Spleen (tissue), 11 donors: ENCODE data around the gene MARK3. TPM values are rescaled to one million over a fixed set of nuclear protein-coding genes. Genes with fewer than 3 reads are reported as not detected.
A peak's percentile ranks its signal among the peaks of the same experiment; 100 is the strongest.
"Not testable (repeated sequence)": the region's sequence is repeated elsewhere in the genome, so short reads cannot be mapped to it uniquely, and the experiment has no call there.

Experiments used
- DNase-seq: peaks from one replicate; pipeline ENCODE4 v3.0.0-alpha.2; 2020
- H3K27ac ChIP-seq, 8 donors: fragments of 200-600 bp; sonication (generic) in 7 of 8; 1 replicate in 4 of 8; 2 replicates in 4 of 8; pipeline versions ENCODE4 v1.5.0 to v1.8.0; 2016 to 2021; ENCODE audit warnings: inconsistent platforms in 4 of 8, mild to moderate bottlenecking in 4 of 8, moderate library complexity in 1 of 8
- H3K27me3 ChIP-seq, 7 donors: fragments of 200-600 bp; sonication (generic) in 6 of 7; replicated peaks in 1 of 7; 1 replicate in 4 of 7; 2 replicates in 3 of 7; pipeline versions ENCODE4 v1.5.0 to v1.8.0; 2016 to 2021; ENCODE audit warnings: inconsistent platforms in 3 of 7, mild to moderate bottlenecking in 1 of 7
- H3K36me3 ChIP-seq, 6 donors: fragments of 200-600 bp; sonication (generic) in 5 of 6; 1 replicate in 4 of 6; 2 replicates in 2 of 6; pipeline versions ENCODE4 v1.5.0 to v1.8.0; 2016 to 2021; ENCODE audit warnings: inconsistent platforms in 2 of 6
- H3K4me1 ChIP-seq, 6 donors: fragments of 200-600 bp; sonication (generic) in 5 of 6; 1 replicate in 3 of 6; 2 replicates in 3 of 6; pipeline versions ENCODE4 v1.5.0 to v1.8.0; 2016 to 2021; ENCODE audit warnings: inconsistent platforms in 3 of 6
- H3K4me3 ChIP-seq, 8 donors: fragments of 200-600 bp; sonication (generic) in 7 of 8; 1 replicate in 4 of 8; 2 replicates in 4 of 8; pipeline versions ENCODE4 v1.5.0 to v1.8.0; 2016 to 2021; ENCODE audit warnings: inconsistent platforms in 4 of 8, mild to moderate bottlenecking in 4 of 8, moderate library complexity in 2 of 8
- H3K9me3 ChIP-seq, 8 donors: fragments of 200-600 bp; sonication (generic) in 7 of 8; 1 replicate in 4 of 8; 2 replicates in 4 of 8; pipeline versions ENCODE4 v1.5.0 to v1.8.0; 2016 to 2021; ENCODE audit warnings: inconsistent platforms in 4 of 8
- POLR2A ChIP-seq, 3 donors: fragments of 450-650 bp; IDR thresholded peaks; one replicate each; pipeline ENCODE4 v1.5.1; 2017; ENCODE audit warnings: antibody characterized with exemption in 3 of 3, mild to moderate bottlenecking in 1 of 3
- POLR2AphosphoS5 ChIP-seq, 3 donors: sonication (generic); formaldehyde crosslinking; IDR thresholded peaks; one replicate each; pipeline ENCODE4 v1.5.1; 2017; ENCODE audit warnings: antibody characterized with exemption in 3 of 3
- WGBS, 5 donors: extraction: QIAGEN DNeasy Blood & Tissue Kit in 3 of 5; methylation state at CpG; one replicate each; pipeline versions ENCODE4 v1.1.5 to v1.1.7; 2013 to 2018; 5-methylcytosine and 5-hydroxymethylcytosine counted together
- intact Hi-C: fragments of 100-400 bp; cut with DNase I; formaldehyde crosslinking; loops from one replicate; pipeline ENCODE4 v1.15.0; 2023; ENCODE audit warnings: low total_unique reads
- polyA plus RNA-seq, 3 donors: library from polyadenylated mRNA; stranded (reverse); fragments of 200-250 nt; gene quantifications; one replicate each; pipeline ENCODE4 v1.2.1, GENCODE V29; 2013
- total RNA-seq, 7 donors: library from RNA; depleted of rRNA in 3 of 7; stranded (reverse); fragments of >200 nt in 3 of 7; fragmentation: NEBNext Ultra II Directional in 4 of 7; extraction: Animal tissue kit (Norgen Biotek cat#: 25700) in 4 of 7; gene quantifications; one replicate each; pipeline versions ENCODE4 v1.1.0 to v1.2.1, GENCODE V29; 2016 to 2021
- TF ChIP-seq, protein P1 (sequence below), 11 experiments: fragments of 200-600 bp in 7 of 11; fragments of 450-650 bp in 4 of 11; sonication (generic) in 4 of 11; IDR thresholded peaks in 8 of 11; conservative IDR thresholded peaks in 3 of 11; 1 replicate in 7 of 11; 2 replicates in 4 of 11; pipeline versions ENCODE4 v1.4.0 to v1.8.0; 2016 to 2021; ENCODE audit warnings: antibody characterized with exemption in 11 of 11, inconsistent platforms in 4 of 11, mild to moderate bottlenecking in 1 of 11
- donor health status: healthy with polysubstance abuse.
- donor health status: DM: no; HTN: no; CAD: no; lungs with moderate emphysema.
- donor health status: DM: no; HTN: no; CAD: no.
- donor health status: Bipolar disorder and iron deficiency.
- donor health status: healthy.
- donor health status: DM: no; HTN: no; CAD: no.
- donor health status: DM: yes; HTN: yes; CAD: no.

MARK3 gene
- total and polyA plus RNA-seq, 10 donors: 40.4 to 144 (median 106) TPM

DNA sequence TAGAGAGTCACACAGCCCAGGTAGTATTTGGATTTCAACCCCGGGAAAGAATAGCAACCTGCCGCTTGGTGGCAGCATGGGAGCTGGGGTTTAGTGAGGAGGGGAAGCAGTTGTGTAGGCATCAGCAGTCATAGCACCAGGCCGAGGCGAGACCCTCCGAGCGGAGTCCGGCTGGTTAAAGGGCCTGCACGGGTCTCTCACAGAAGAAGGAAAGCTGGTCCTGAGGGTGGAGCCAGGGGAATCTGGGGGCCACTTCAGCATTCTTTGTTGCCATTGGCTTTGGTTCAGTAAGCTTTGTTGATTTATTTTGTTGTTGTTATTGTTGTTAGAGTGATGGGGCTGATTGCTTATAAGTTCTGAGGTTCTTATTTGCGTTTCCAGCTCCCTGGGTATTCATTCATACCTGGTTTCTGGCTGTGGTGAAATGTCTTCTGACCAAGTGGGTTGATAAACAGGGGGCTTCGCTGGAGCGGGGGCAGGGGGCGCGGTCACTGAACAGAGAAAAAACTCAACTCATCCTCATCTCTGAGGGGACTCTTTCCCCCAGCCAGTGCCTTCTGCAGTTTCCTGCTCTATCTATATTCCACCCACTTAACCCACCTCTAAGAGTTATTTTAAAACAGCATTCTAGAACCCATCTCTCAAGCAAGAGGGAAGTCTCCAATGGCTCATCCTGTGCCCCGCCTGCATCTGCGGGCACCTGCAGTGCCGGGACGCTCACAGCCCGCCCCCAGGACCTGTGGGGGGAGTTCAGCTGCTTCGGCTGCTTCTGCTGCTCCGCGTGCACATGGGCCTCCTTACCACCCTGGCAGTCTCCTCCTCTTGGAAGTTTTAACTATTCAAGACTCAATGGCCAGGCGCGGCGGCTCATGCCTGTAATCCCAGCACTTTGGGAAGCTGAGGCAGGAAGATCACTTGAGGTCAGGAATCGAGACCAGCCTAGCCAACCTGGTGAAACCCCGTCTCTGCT, 125.8 kb downstream of the MARK3 start:
- DNase-seq: peak; percentile 65
- Histone ChIP-seq H3K36me3 (peaks cover 0 to 71% (median 11%) of the 10 kb centered on the region in 6 donors), H3K4me1 (peaks cover 4 to 42% (median 22%) of the 10 kb centered on the region in 6 donors), H3K4me3 (no peak overlapping the region), H3K9me3 (no peaks in the 10 kb centered on the region), H3K27ac (no peak overlapping the region), H3K27me3 (no peaks in the 10 kb centered on the region)
- intact Hi-C loops: no loop called here
- WGBS, 5 donors: 93 to 96% (median 95%) methylated on average over 26 of the region's 26 CpGs
- TF ChIP-seq, protein P1, sequence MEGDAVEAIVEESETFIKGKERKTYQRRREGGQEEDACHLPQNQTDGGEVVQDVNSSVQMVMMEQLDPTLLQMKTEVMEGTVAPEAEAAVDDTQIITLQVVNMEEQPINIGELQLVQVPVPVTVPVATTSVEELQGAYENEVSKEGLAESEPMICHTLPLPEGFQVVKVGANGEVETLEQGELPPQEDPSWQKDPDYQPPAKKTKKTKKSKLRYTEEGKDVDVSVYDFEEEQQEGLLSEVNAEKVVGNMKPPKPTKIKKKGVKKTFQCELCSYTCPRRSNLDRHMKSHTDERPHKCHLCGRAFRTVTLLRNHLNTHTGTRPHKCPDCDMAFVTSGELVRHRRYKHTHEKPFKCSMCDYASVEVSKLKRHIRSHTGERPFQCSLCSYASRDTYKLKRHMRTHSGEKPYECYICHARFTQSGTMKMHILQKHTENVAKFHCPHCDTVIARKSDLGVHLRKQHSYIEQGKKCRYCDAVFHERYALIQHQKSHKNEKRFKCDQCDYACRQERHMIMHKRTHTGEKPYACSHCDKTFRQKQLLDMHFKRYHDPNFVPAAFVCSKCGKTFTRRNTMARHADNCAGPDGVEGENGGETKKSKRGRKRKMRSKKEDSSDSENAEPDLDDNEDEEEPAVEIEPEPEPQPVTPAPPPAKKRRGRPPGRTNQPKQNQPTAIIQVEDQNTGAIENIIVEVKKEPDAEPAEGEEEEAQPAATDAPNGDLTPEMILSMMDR (IDR thresholded peaks at IDR 0.05 in 8 of 11, conservative IDR thresholded peaks at IDR 0.05 in 3 of 11): no peak
- TF ChIP-seq POLR2A (IDR thresholded peaks at IDR 0.05) (no peak), POLR2AphosphoS5 (IDR thresholded peaks at IDR 0.05) (peak in 1 of 3 donors; percentile 22)

DNA sequence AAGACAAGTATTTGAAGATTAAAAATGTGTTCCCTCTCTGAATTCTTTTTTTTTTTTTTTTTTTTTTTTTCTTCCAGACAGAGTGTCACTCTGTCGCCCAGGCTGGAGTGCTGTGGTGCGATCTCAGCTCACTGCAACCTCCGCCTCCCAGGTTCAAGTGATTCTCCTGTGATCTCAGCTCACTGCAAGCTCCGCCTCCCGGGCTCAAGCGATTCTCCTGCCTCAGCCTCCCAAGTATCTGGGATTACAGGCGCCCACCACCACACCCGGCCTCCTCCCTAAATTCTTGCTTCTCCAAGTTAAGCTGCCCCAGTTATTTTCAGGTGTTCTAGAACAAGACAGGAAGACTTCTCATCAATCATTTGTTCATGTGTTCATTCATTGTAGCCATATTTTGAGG, 127.0 kb downstream of the MARK3 start:
- peaks cover 4 to 36% (median 18%) of the 10 kb centered on the region in 6 donors for H3K4me1 ChIP-seq
- H3K9me3 ChIP-seq, intact Hi-C loops, DNase-seq, H3K27me3 ChIP-seq, H3K4me3 ChIP-seq: not testable (repeated sequence)
- H3K27ac ChIP-seq: peak overlapping the region in 1 of 8 donors; percentile 14
- WGBS, 5 donors: 94 to 99% (median 96%) methylated on average over 7 to 8 of the region's 8 CpGs
- H3K36me3 ChIP-seq: peaks cover 0 to 59% (median 9%) of the 10 kb centered on the region in 6 donors

DNA sequence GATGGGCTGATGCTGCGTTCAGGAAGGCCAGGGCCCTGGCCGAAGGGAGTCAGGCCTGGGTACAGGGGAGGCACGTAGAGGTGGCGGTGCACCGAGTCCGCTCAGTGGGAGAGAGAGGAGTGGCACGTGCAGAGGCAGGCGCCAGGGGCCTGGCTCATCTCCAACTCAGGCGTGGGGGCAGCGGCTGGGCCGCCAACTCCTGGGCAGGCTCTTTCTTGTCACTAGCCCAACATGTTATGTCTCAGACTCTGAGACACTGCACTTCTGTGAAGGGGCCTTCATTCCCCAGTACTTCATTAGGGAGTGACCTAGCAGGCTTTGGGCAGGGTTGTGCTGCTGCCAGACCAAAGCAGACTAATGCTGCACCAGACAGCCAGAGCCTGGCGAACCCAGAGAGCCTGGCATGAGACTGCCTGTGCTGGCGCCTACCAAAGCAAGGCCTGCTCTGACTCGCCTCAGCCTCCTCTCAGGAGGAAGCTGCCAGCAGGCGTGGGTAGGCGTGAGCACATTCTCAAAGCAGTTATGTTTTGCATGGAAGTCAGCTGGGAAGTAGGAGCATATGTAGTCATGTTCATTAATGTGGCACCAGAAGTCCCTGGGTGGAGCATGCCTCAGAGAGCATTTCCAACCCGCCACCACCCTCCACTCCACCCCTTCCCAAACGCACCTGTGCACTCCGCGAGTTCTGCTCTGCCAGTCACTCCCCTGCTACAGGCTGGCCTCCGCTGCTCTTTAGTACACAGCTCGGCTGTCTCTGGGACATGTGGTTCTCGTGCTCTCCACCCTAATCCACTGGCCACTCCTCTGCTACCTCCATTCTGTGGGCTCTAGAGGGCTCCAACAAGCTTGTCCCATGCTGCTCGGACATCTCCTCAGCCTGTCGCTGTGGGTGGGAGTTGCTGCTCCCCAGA, 127.7 kb downstream of the MARK3 start:
- Histone ChIP-seq H3K27ac (peak overlapping the region in 4 of 8 donors; percentile 13 to 48 (median 14)), H3K9me3 (no peaks in the 10 kb centered on the region), H3K27me3 (no peaks in the 10 kb centered on the region), H3K4me3 (no peak overlapping the region), H3K4me1 (peaks cover 0 to 32% (median 16%) of the 10 kb centered on the region in 6 donors), H3K36me3 (peaks cover 0 to 51% (median 9%) of the 10 kb centered on the region in 6 donors)
- WGBS, 5 donors: 68 to 86% (median 75%) methylated on average over 24 to 25 of the region's 25 CpGs
- TF ChIP-seq POLR2AphosphoS5 (IDR thresholded peaks at IDR 0.05): peak; percentile 10 to 70 (median 43)
- TF ChIP-seq POLR2A (IDR thresholded peaks at IDR 0.05): no peak
- intact Hi-C loops: no loop called here
- peak; percentile 66 for DNase-seq

DNA sequence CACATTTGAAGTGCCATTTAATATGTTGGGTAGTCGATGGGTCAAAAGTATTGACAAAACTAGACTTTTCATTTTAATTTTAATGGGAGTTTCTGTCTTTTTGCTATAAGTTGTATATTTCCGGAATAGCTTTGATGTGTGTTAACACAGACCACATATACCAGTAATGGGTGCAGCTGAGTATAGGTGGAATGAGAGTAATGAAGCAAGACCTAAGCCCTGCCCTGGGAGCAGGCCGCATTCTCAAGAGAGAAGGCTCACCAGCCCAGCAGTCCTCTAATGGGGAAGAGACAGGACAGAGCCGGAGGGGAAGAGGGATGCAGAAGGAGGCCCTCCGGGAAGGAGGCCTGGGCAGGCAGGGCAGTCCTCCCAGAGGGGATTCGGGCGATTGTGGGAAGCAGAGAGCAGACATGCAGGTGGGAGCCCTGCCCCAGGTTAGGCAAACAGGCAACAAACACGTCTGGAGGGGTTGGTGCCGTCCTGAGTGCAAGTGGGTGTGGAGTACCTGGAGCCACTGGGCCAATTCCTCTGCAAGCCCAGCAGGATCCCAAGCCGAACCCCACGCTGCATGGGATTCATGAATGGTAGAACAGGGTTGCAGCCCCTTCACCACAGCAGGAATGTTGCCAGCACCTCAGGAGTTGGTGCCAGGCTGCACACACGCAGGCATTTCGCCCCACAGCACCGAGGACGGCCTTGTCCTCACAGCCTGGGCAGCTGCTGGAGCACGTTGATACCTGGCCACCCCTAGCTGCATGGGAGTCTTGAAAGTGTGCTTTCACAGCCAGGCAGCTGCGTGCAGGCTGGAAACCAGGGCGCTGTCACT, 129.6 kb downstream of the MARK3 start:
- Histone ChIP-seq H3K4me1 (peaks cover 12 to 39% (median 26%) of the 10 kb centered on the region in 6 donors), H3K4me3 (no peak overlapping the region), H3K9me3 (no peaks in the 10 kb centered on the region), H3K27ac (no peak overlapping the region), H3K36me3 (peaks cover 0 to 33% (median 7%) of the 10 kb centered on the region in 6 donors), H3K27me3 (peaks cover 0 to 10% (median 0%) of the 10 kb centered on the region in 7 donors)
- TF ChIP-seq POLR2A (IDR thresholded peaks at IDR 0.05) (no peak), POLR2AphosphoS5 (IDR thresholded peaks at IDR 0.05) (peak in 2 of 3 donors; percentile 5 to 52)
- TF ChIP-seq, protein P1 (IDR thresholded peaks at IDR 0.05 in 8 of 11, conservative IDR thresholded peaks at IDR 0.05 in 3 of 11): no peak
- intact Hi-C loops: loop anchor here (5.0 kb wide), 1 partner anchor 37 kb away; no protein-coding TSS in a partner anchor
- 85 to 92% (median 88%) methylated on average over 16 to 18 of the region's 18 CpGs for WGBS, 5 donors
- peak; percentile 51 for DNase-seq
